ENCODE results near the gene GPR31. TPM values are rescaled to one million over a fixed set of nuclear protein-coding genes. Genes with fewer than 3 reads are reported as not detected.

GPR31 gene
- total RNA-seq, 1 experiment from 2014 or later, result not detected

GRCh38 chr6:167127785-167128531 lies 29.8 kb downstream of the GPR31 start:
- H3K79me1 ChIP-seq (ENCODE audit: insufficient read depth, low read depth, low read length, poor library complexity, severe bottlenecking), result no peaks in the 10 kb centered on the region
- Mint-ChIP-seq H3K36me3 (ENCODE audit: insufficient read depth in 1 of 3, low read depth in 3 of 3) (no peaks in the 10 kb centered on the region), H3K4me1 (peaks cover 0 to 9% of the 10 kb centered on the region in 2 experiments; a peak in 2 of 4 replicates), H3K4me3 (no peak overlapping the region), H3K27me3 (ENCODE audit: low read depth) (peaks cover 1% of the 10 kb centered on the region; the same call in 1 of the 2 replicates), H3K27ac (no peak overlapping the region), H3K9me3 (no peaks in the 10 kb centered on the region; a peak in 1 of 5 replicates)
- no peak overlapping the region for H2BK5ac ChIP-seq (ENCODE audit: insufficient read length, low read length)
- H4K20me1 ChIP-seq (ENCODE audit: control insufficient read depth, insufficient read depth, insufficient read length), result no peaks in the 10 kb centered on the region
- no peaks in the 10 kb centered on the region for H3K9me3 ChIP-seq (ENCODE audit: control insufficient read depth, low read depth, low read length)
- no CpG with 5 or more reads among the region's 14 CpGs for WGBS (ENCODE audit: extremely low coverage, insufficient read length, low lambda C conversion rate)
- H4K8ac ChIP-seq (replicated peaks; ENCODE audit: insufficient read length, low read depth, low read length), result no peak overlapping the region
- H2BK20ac ChIP-seq (ENCODE audit: low read depth, low read length, poor library complexity, severe bottlenecking), result no peak overlapping the region
- TF ChIP-seq CTCF (conservative IDR thresholded peaks at IDR 0.05), result no peak
- no peaks in the 10 kb centered on the region for H3K27me3 ChIP-seq (ENCODE audit: insufficient read depth, low read length)
- H2AFZ ChIP-seq (ENCODE audit: low read length), result no peak overlapping the region
- H3K4me2 ChIP-seq (ENCODE audit: insufficient read depth, insufficient read length, low read length), result no peak overlapping the region
- H3K4me1 ChIP-seq (ENCODE audit: insufficient read depth, low read length), result no peaks in the 10 kb centered on the region
- H2BK15ac ChIP-seq (ENCODE audit: low read depth, low read length), result no peak overlapping the region
- H3K4ac ChIP-seq (ENCODE audit: low read depth, low read length), result no peak overlapping the region
- H3K79me2 ChIP-seq (ENCODE audit: insufficient read depth, low read length), result no peaks in the 10 kb centered on the region
- no peak overlapping the region for H4K5ac ChIP-seq (ENCODE audit: insufficient read length, low read depth, low read length)
- H3K27ac ChIP-seq (ENCODE audit: insufficient read length, low read depth, low read length), result no peak overlapping the region
- H3K23ac ChIP-seq (ENCODE audit: insufficient read length, low read depth, low read length), result no peak overlapping the region
- H3K14ac ChIP-seq (ENCODE audit: insufficient read depth, low read length), result no peak overlapping the region
- H3T11ph ChIP-seq (ENCODE audit: low read length), result no peak overlapping the region
- no peak overlapping the region for H4K91ac ChIP-seq (ENCODE audit: insufficient read length, low read depth, low read length)
- no peak overlapping the region for H2BK120ac ChIP-seq (ENCODE audit: low read depth, low read length, poor library complexity, severe bottlenecking)
- H3K9ac ChIP-seq (ENCODE audit: extremely low read depth, insufficient read length, low read length), result no peak overlapping the region
- H3K23me2 ChIP-seq (ENCODE audit: insufficient read length, low read depth, low read length, poor library complexity, severe bottlenecking), result no peaks in the 10 kb centered on the region
- no peak overlapping the region for H2AK5ac ChIP-seq (ENCODE audit: insufficient read length, low read length)
- no peak overlapping the region for H3K18ac ChIP-seq (ENCODE audit: insufficient read length, low read depth, low read length)
- H3K56ac ChIP-seq (ENCODE audit: insufficient read length, low read depth, low read length), result no peak overlapping the region
- DNase-seq, result no peak
- no peak overlapping the region for H2BK12ac ChIP-seq (ENCODE audit: insufficient read length, low read depth, low read length)

Data from H9 (cell line).